GM19099 (cell line): ENCODE data around the gene TTI1.

ENCODE experiments used
- POLR2A ChIP-seq: IDR thresholded peaks from 3 replicates; pipeline ENCODE4 v1.6.1; 2011; ENCODE audit warnings: low read depth; ENCODE audit not compliant: insufficient read length; ENCODE audit errors: extremely low read depth

The TTI1 gene

GRCh38 chr20:37973059-37973910 is 60.0 kb downstream of the TTI1 start:
- TF ChIP-seq POLR2A, result no peak

- no peak for TF ChIP-seq POLR2A
Measured at GRCh38 chr20:37972256-37973058, 60.8 kb downstream of the TTI1 start.

- TF ChIP-seq POLR2A, result no peak
Measured at GRCh38 chr20:37971561-37972127, 61.6 kb downstream of the TTI1 start.

GRCh38 chr20:37970856-37971245 is 62.4 kb downstream of the TTI1 start:
- no peak for TF ChIP-seq POLR2A

- TF ChIP-seq POLR2A, result no peak
Measured at GRCh38 chr20:37969949-37970855, 63.1 kb downstream of the TTI1 start.

- no peak for TF ChIP-seq POLR2A
Measured at GRCh38 chr20:37968841-37969401, 64.3 kb downstream of the TTI1 start.

- TF ChIP-seq POLR2A, result no peak
Measured at GRCh38 chr20:37961066-37961465, 72.2 kb downstream of the TTI1 start.

GRCh38 chr20:37958856-37959520 is 74.3 kb downstream of the TTI1 start:
- no peak for TF ChIP-seq POLR2A

- no peak for TF ChIP-seq POLR2A
Measured at GRCh38 chr20:37956107-37956585, 77.1 kb downstream of the TTI1 start.

GRCh38 chr20:37955511-37955910 is 77.7 kb downstream of the TTI1 start:
- no peak for TF ChIP-seq POLR2A

- no peak for TF ChIP-seq POLR2A
Measured at GRCh38 chr20:37954626-37955025, 78.6 kb downstream of the TTI1 start.

GRCh38 chr20:37954190-37954589 is 79.1 kb downstream of the TTI1 start:
- no peak for TF ChIP-seq POLR2A

- no peak for TF ChIP-seq POLR2A
Measured at GRCh38 chr20:37948956-37949355, 84.3 kb downstream of the TTI1 start.

- TF ChIP-seq POLR2A, result no peak
Measured at GRCh38 chr20:37947943-37948342, 85.3 kb downstream of the TTI1 start.
